Keratinocyte (primary cell): Measurements from ENCODE around the gene CCDC146.
"Not testable (repeated sequence)": the region's sequence is repeated elsewhere in the genome, so short reads cannot be mapped to it uniquely, and the experiment has no call there.

Source experiments
- EZH2 ChIP-seq: IDR thresholded peaks from one replicate; pipeline ENCODE4 v1.6.1; 2012; ENCODE audit warnings: inconsistent platforms, mild to moderate bottlenecking, low read length, moderate library complexity
- TF ChIP-seq, protein P1 (sequence below), 3 experiments: IDR thresholded peaks in 1 of 3; conservative IDR thresholded peaks in 1 of 3; optimal IDR thresholded peaks in 1 of 3; 2 replicates in 2 of 3; 3 replicates in 1 of 3; pipeline versions ENCODE3 to v1.5.1; 2011; ENCODE audit warnings: low read length in 3 of 3, mild to moderate bottlenecking in 3 of 3, moderate library complexity in 2 of 3, control low read depth in 1 of 3, inconsistent platforms in 1 of 3; ENCODE audit not compliant: insufficient read depth in 2 of 3; ENCODE audit errors: extremely low read depth in 1 of 3

DNA sequence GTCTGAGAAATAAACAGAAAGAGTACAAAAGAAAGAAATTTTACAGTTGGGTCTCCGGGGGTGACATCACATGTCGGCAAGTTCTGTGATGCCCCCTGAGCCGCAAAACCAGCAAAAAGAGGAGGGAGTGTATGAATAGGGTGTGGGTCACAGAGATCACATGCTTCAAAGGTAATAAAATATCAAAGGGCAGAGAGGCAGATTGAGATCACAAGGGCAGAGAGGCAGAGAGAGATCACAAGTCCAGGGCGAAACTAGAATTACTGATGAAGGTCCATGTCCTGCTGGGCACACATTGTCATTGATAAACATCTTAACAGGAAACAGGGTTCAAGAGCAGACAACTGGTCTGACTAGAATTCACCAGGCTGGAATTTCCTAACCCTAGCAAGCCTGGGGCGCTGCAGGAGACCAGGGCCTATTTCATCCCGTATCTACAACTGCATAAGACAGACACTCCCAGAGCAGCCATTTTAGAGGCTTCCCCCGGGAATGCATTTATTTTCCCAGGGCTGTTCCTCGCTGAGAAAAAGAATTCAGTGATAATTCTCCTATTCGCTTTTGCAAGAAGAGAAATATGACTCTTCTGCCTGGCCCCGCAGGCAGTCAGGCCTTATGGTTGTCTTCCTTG lies 97.4 kb downstream of the CCDC146 start:
- TF ChIP-seq EZH2 = not testable (repeated sequence)
- TF ChIP-seq, protein P1, sequence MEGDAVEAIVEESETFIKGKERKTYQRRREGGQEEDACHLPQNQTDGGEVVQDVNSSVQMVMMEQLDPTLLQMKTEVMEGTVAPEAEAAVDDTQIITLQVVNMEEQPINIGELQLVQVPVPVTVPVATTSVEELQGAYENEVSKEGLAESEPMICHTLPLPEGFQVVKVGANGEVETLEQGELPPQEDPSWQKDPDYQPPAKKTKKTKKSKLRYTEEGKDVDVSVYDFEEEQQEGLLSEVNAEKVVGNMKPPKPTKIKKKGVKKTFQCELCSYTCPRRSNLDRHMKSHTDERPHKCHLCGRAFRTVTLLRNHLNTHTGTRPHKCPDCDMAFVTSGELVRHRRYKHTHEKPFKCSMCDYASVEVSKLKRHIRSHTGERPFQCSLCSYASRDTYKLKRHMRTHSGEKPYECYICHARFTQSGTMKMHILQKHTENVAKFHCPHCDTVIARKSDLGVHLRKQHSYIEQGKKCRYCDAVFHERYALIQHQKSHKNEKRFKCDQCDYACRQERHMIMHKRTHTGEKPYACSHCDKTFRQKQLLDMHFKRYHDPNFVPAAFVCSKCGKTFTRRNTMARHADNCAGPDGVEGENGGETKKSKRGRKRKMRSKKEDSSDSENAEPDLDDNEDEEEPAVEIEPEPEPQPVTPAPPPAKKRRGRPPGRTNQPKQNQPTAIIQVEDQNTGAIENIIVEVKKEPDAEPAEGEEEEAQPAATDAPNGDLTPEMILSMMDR (optimal IDR thresholded peaks at IDR 0.05 in 1 of 3, IDR thresholded peaks at IDR 0.05 in 1 of 3, conservative IDR thresholded peaks at IDR 0.05 in 1 of 3; ENCODE audit: extremely low read depth in 1 of 3, insufficient read depth in 2 of 3, low read length in 3 of 3) = not testable (repeated sequence)
